Measurements from ENCODE around the gene ETF1.
"Not testable (repeated sequence)": the region's sequence is repeated elsewhere in the genome, so short reads cannot be mapped to it uniquely, and the experiment has no call there.

The ETF1 gene

GRCh38 chr5:138515556-138516245, 27.3 kb downstream of the ETF1 start:
- H3K4me3 ChIP-seq (ENCODE audit: low read depth, low read length) = no peak overlapping the region
- no peak overlapping the region for H2BK120ac ChIP-seq (ENCODE audit: insufficient read depth, low read length, poor library complexity)
- H3K27me3 ChIP-seq (ENCODE audit: insufficient read depth, low read length) = no peaks in the 10 kb centered on the region
- no peak overlapping the region for H2AFZ ChIP-seq (ENCODE audit: insufficient read depth, low read length, poor library complexity)
- no peak overlapping the region for H3K14ac ChIP-seq (ENCODE audit: low read length)
- no peak overlapping the region for H4K8ac ChIP-seq (ENCODE audit: low read depth, low read length)
- no peak for DNase-seq
- no peak overlapping the region for H3K27ac ChIP-seq (ENCODE audit: low read depth, low read length)
- no peak overlapping the region for H3K23ac ChIP-seq (ENCODE audit: low read length)
- peaks cover 4% of the 10 kb centered on the region for H3K79me2 ChIP-seq (ENCODE audit: control insufficient read depth, insufficient read depth, low read length, poor library complexity)
- H3K4me2 ChIP-seq (ENCODE audit: low read length) = no peak overlapping the region
- no peaks in the 10 kb centered on the region for H3K9me3 ChIP-seq (ENCODE audit: insufficient read depth, low read depth, low read length)
- no peaks in the 10 kb centered on the region for H3K79me1 ChIP-seq (ENCODE audit: low read length)
- no peak overlapping the region for H3K4ac ChIP-seq (ENCODE audit: low read depth, low read length)
- WGBS (ENCODE audit: extremely low coverage, insufficient coverage, insufficient read length) = no CpG with 5 or more reads among the region's 3 CpGs
- no peak overlapping the region for H3K18ac ChIP-seq (ENCODE audit: low read length)
- no peak overlapping the region for H3K9ac ChIP-seq (ENCODE audit: low read length)
- H4K91ac ChIP-seq (ENCODE audit: low read depth, low read length) = no peak overlapping the region
- no peak overlapping the region for H4K12ac ChIP-seq (ENCODE audit: low read depth, low read length)
- no peak overlapping the region for H2BK12ac ChIP-seq (ENCODE audit: low read length)
- no peak overlapping the region for H2AK5ac ChIP-seq (ENCODE audit: low read length)
- H3K4me1 ChIP-seq (ENCODE audit: control insufficient read depth in 1 of 2, insufficient read depth in 2 of 2, low read length in 2 of 2) = no peaks in the 10 kb centered on the region
- peaks cover 28 to 40% of the 10 kb centered on the region in 2 experiments for H3K36me3 ChIP-seq (ENCODE audit: control insufficient read depth in 1 of 2, insufficient read depth in 2 of 2, low read length in 2 of 2)
- no peak overlapping the region for H2BK5ac ChIP-seq (ENCODE audit: low read depth, low read length, poor library complexity)

- H3K9ac ChIP-seq (ENCODE audit: low read length) = no peak overlapping the region
- no peak overlapping the region for H3K27ac ChIP-seq (ENCODE audit: low read depth, low read length)
- H4K91ac ChIP-seq (ENCODE audit: low read depth, low read length) = no peak overlapping the region
- no peak overlapping the region for H2BK5ac ChIP-seq (ENCODE audit: low read depth, low read length, poor library complexity)
- no peaks in the 10 kb centered on the region for H3K79me1 ChIP-seq (ENCODE audit: low read length)
- no peak overlapping the region for H3K18ac ChIP-seq (ENCODE audit: low read length)
- H3K4me1 ChIP-seq (ENCODE audit: control insufficient read depth in 1 of 2, insufficient read depth in 2 of 2, low read length in 2 of 2) = no peaks in the 10 kb centered on the region
- no peak overlapping the region for H2AFZ ChIP-seq (ENCODE audit: insufficient read depth, low read length, poor library complexity)
- no CpG with 5 or more reads among the region's 1 CpG for WGBS (ENCODE audit: extremely low coverage, insufficient coverage, insufficient read length)
- H4K12ac ChIP-seq (ENCODE audit: low read depth, low read length) = no peak overlapping the region
- H4K8ac ChIP-seq (ENCODE audit: low read depth, low read length) = no peak overlapping the region
- H2BK12ac ChIP-seq (ENCODE audit: low read length) = no peak overlapping the region
- H3K14ac ChIP-seq (ENCODE audit: low read length) = no peak overlapping the region
- H3K4me3 ChIP-seq (ENCODE audit: low read depth, low read length) = no peak overlapping the region
- no peaks in the 10 kb centered on the region for H3K79me2 ChIP-seq (ENCODE audit: control insufficient read depth, insufficient read depth, low read length, poor library complexity)
- H3K4ac ChIP-seq (ENCODE audit: low read depth, low read length) = no peak overlapping the region
- H3K36me3 ChIP-seq (ENCODE audit: control insufficient read depth in 1 of 2, insufficient read depth in 2 of 2, low read length in 2 of 2) = peaks cover 31 to 49% of the 10 kb centered on the region in 2 experiments
- no peaks in the 10 kb centered on the region for H3K9me3 ChIP-seq (ENCODE audit: insufficient read depth, low read depth, low read length)
- H2BK120ac ChIP-seq (ENCODE audit: insufficient read depth, low read length, poor library complexity) = no peak overlapping the region
- no peaks in the 10 kb centered on the region for H3K27me3 ChIP-seq (ENCODE audit: insufficient read depth, low read length)
- DNase-seq = no peak
- no peak overlapping the region for H3K4me2 ChIP-seq (ENCODE audit: low read length)
- no peak overlapping the region for H3K23ac ChIP-seq (ENCODE audit: low read length)
- H2AK5ac ChIP-seq (ENCODE audit: low read length) = no peak overlapping the region
Observed at GRCh38 chr5:138514021-138514420, 29.0 kb downstream of the ETF1 start.

GRCh38 chr5:138508958-138509357, 34.1 kb downstream of the ETF1 start:
- no peak overlapping the region for H2AFZ ChIP-seq (ENCODE audit: insufficient read depth, low read length, poor library complexity)
- no peak overlapping the region for H3K27ac ChIP-seq (ENCODE audit: low read depth, low read length)
- H3K4me1 ChIP-seq (ENCODE audit: control insufficient read depth in 1 of 2, insufficient read depth in 2 of 2, low read length in 2 of 2) = no peaks in the 10 kb centered on the region
- no peak overlapping the region for H4K91ac ChIP-seq (ENCODE audit: low read depth, low read length)
- H2BK5ac ChIP-seq (ENCODE audit: low read depth, low read length, poor library complexity) = no peak overlapping the region
- H3K4me2 ChIP-seq (ENCODE audit: low read length) = no peak overlapping the region
- no peak overlapping the region for H4K8ac ChIP-seq (ENCODE audit: low read depth, low read length)
- no peaks in the 10 kb centered on the region for H3K9me3 ChIP-seq (ENCODE audit: insufficient read depth, low read depth, low read length)
- no peak overlapping the region for H2BK120ac ChIP-seq (ENCODE audit: insufficient read depth, low read length, poor library complexity)
- H3K36me3 ChIP-seq (ENCODE audit: control insufficient read depth in 1 of 2, insufficient read depth in 2 of 2, low read length in 2 of 2) = peaks cover 20 to 41% of the 10 kb centered on the region in 2 experiments
- no peak overlapping the region for H3K9ac ChIP-seq (ENCODE audit: low read length)
- H3K27me3 ChIP-seq (ENCODE audit: insufficient read depth, low read length) = no peaks in the 10 kb centered on the region
- no peak overlapping the region for H2AK5ac ChIP-seq (ENCODE audit: low read length)
- no peaks in the 10 kb centered on the region for H3K79me1 ChIP-seq (ENCODE audit: low read length)
- H3K79me2 ChIP-seq (ENCODE audit: control insufficient read depth, insufficient read depth, low read length, poor library complexity) = no peaks in the 10 kb centered on the region
- peak; percentile 67 to 85 for DNase-seq
- H3K4me3 ChIP-seq (ENCODE audit: low read depth, low read length) = no peak overlapping the region
- WGBS (ENCODE audit: extremely low coverage, insufficient coverage, insufficient read length) = no CpG with 5 or more reads among the region's 3 CpGs
- H3K18ac ChIP-seq (ENCODE audit: low read length) = no peak overlapping the region
- H3K14ac ChIP-seq (ENCODE audit: low read length) = no peak overlapping the region
- H2BK12ac ChIP-seq (ENCODE audit: low read length) = no peak overlapping the region
- H3K23ac ChIP-seq (ENCODE audit: low read length) = no peak overlapping the region
- H3K4ac ChIP-seq (ENCODE audit: low read depth, low read length) = no peak overlapping the region
- H4K12ac ChIP-seq (ENCODE audit: low read depth, low read length) = no peak overlapping the region

GRCh38 chr5:138507485-138507884, 35.6 kb downstream of the ETF1 start:
- H3K4me1 ChIP-seq (ENCODE audit: control insufficient read depth in 1 of 2, insufficient read depth in 2 of 2, low read length in 2 of 2); H3K4me2 ChIP-seq (ENCODE audit: low read length); H3K18ac ChIP-seq (ENCODE audit: low read length); H4K91ac ChIP-seq (ENCODE audit: low read depth, low read length); H3K27me3 ChIP-seq (ENCODE audit: insufficient read depth, low read length); H3K9me3 ChIP-seq (ENCODE audit: insufficient read depth, low read depth, low read length); H3K4me3 ChIP-seq (ENCODE audit: low read depth, low read length); H3K27ac ChIP-seq (ENCODE audit: low read depth, low read length); H2BK5ac ChIP-seq (ENCODE audit: low read depth, low read length, poor library complexity); H4K12ac ChIP-seq (ENCODE audit: low read depth, low read length); H3K79me1 ChIP-seq (ENCODE audit: low read length); H3K9ac ChIP-seq (ENCODE audit: low read length); H2AK5ac ChIP-seq (ENCODE audit: low read length); H2BK12ac ChIP-seq (ENCODE audit: low read length); H4K8ac ChIP-seq (ENCODE audit: low read depth, low read length); H3K23ac ChIP-seq (ENCODE audit: low read length); H2AFZ ChIP-seq (ENCODE audit: insufficient read depth, low read length, poor library complexity); H3K4ac ChIP-seq (ENCODE audit: low read depth, low read length); H3K79me2 ChIP-seq (ENCODE audit: control insufficient read depth, insufficient read depth, low read length, poor library complexity); DNase-seq; H2BK120ac ChIP-seq (ENCODE audit: insufficient read depth, low read length, poor library complexity); H3K14ac ChIP-seq (ENCODE audit: low read length): not testable (repeated sequence)
- peaks cover 17 to 35% of the 10 kb centered on the region in 2 experiments for H3K36me3 ChIP-seq (ENCODE audit: control insufficient read depth in 1 of 2, insufficient read depth in 2 of 2, low read length in 2 of 2)
- WGBS (ENCODE audit: extremely low coverage, insufficient coverage, insufficient read length) = no CpG with 5 or more reads among the region's 8 CpGs

All from trophoblast cell (in vitro differentiated cells and primary cell).